ENCODE results near the gene MEGF11.

- no peak for TF ChIP-seq CTCF (IDR thresholded peaks at IDR 0.05)
- TF ChIP-seq POLR2A (IDR thresholded peaks at IDR 0.05) = no peak
- TF ChIP-seq POLR2AphosphoS5 (IDR thresholded peaks at IDR 0.05) = no peak
Measured at GRCh38 chr15:66018488-66018797, 235.1 kb downstream of the MEGF11 start.
